ENCODE results near the gene GSTT4. TPM values are rescaled to one million over a fixed set of nuclear protein-coding genes. Genes with fewer than 3 reads are reported as not detected.
"Not testable (repeated sequence)": the region's sequence is repeated elsewhere in the genome, so short reads cannot be mapped to it uniquely, and the experiment has no call there.

The GSTT4 gene
- total RNA-seq, 1 experiment from 2014 or later = not detected

DNA sequence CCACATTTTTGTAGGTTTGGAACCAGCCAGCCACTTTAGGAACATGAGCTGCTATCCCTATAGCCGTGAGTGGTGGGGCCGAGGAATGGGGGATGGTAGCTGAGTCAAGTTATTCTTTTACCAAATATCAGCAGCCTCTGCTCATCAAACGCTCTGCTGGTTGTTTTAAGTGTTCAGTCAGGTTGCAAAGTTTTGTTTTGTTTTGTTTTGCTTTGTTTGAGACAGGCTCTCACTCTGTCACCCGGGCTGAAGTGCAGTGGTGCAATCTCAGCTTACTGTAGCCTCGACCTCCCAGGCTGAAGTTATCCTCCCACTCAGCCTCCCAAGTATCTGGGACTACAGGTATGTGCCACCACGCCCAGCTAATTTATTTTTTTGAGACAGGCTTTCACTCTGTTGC, 20.2 kb upstream of the GSTT4 start:
- DNase-seq (ENCODE audit: low read depth) = no peak

DNA sequence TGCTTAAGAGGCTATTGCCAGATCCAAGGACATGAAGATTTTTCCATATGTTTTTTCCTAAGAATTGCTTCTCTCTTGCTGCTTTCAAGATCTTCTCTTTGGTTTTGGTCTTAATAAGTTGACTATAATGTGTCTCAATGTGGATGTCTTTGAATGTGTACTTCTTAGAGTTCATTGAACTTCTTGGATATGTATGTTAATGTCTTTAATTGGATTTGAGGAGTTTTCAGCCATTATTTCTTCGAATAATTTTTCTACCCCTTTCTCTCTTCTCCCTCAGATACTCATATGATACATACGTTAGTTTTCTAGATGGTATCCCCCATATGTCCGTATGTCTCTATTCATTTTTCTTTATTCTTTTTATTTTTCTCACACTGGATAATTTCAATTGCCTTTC, 19.1 kb upstream of the GSTT4 start:
- DNase-seq (ENCODE audit: low read depth) = no peak

DNA sequence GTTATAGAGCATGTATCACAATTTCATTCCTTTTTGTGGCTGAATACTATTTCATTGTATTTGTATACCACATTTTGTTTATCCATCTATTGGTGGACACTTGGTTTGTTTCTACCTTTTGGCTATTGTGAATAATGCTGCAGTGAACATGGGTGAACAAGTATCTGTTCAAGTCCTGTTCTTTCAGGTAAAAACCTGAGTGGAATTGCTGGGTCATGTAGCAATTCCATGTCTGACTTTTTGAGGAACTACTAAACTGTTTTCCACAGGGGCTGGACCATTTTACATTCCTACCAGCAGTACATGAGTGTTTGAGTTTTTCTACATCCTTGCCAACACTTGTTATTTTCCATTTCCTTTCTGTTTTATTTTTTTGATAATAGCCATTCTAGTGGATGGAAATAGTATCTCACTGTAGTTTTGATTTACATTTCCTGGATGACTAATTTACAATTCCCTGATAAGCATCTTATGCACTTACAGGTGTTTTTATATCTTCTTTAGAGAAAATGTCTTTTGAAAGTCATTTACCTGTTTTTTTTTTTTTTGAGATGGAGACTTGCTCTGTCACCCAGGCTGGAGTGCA, 18.0 kb upstream of the GSTT4 start:
- DNase-seq (ENCODE audit: low read depth) = no peak

DNA sequence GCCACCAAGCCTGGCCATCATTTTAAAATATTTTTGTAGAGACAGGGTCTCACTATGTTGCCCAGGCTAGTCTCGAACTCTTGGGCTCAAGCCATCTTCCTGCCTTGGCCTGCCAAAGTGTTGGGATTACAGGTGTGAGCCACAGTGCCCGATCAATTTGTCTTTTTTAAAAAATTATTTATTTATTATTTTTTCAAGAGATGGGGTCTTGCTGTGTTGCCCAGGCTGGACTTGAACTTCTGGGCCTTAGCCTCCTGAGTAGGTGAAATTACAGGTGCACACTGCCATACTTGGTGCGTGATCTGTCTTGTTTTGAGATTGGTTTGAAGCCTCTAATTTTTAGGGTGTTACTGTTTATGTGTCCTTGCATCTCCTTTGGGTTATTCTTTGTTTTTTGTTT, 16.1 kb upstream of the GSTT4 start:
- no peak for DNase-seq (ENCODE audit: low read depth)

DNA sequence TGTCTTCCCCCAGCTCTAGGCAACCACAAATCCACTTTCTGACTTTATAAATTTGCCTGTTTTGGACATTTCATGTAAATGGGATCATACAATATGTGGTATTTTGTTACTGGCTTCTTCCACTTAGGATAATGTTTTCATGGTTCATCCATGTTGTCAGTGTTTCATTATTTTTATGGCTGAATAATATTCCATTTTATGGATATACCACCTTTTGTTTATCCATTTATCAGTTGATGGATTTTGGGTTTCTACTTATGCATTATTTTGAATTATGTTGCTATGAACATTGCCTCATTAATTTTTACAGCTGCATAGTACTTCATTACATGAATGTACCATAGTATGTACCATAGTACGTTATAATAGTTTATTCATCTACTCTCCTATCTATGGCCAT, 10.9 kb upstream of the GSTT4 start:
- DNase-seq (ENCODE audit: low read depth) = no peak

DNA sequence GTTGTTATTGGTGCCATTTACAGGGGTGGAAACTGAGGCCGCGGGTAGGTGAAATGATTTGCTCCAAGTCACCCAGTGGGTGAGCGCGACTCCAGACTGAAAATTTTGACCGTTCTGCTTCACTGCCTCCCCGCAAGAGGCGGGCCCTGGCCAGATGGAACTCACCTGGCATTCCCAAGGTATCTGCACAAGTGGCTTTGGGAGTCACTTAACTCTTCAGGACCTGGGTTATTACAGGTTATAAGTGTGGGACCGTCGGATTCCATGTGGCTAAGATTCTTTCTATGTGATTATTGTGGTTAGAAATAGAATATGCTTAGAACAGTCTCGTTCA, 6.4 kb upstream of the GSTT4 start:
- DNase-seq (ENCODE audit: low read depth) = no peak

DNA sequence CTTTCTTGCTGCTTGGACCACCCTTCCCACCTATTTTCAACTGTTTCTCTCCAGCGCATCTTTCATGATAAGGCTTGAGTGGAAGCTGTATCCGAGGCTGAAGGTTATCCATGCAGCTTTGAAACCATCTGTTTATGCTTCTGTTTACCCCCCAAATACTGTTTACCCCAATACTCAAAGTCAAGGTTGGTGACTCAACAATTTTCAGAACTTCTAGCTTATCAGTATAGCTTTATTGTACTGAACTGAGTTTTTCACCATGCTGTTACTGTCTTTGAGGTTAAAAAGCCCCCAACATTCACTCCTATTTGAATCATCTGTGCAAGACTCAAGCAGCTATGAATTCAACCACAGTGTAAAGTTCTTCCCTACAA, 4.8 kb upstream of the GSTT4 start:
- no peak for DNase-seq (ENCODE audit: low read depth)

DNA sequence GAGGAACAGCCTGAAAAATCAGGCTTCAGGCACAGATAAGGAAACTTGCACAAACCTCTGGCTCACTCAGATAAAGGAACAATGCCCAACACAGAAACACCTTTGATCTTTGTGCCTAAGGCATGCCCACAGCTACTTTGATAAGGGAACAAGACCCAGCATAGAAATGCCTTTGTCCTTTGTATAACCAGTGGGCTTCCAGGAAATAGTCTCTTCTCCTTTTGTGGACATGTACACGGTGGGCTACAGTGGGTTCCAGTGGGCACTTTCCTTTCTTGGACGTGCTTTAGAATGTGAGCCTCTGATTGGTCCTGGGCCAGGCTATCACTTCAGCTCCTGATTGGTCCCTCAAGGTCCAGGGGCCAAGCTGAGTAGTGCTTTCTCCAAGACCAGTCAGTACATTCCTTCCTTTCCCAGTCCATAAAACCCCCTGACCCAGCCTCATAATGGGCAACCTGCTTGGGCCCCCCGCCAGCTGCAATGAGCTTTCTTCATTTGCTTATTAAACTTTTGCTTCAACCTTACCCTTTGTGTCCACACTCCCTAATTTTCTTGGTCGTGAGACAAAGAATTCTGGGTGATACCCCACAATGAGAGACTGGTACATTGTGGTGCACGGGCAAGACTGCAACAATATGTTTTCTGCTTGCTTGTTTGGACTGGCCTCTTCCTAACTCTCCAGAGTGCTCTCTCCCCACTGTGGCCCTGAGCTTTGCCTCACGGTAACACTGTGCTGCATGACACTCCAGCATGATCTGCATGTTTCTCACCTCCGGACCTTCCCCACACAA, 4.2 kb upstream of the GSTT4 start:
- no peak for DNase-seq (ENCODE audit: low read depth)

DNA sequence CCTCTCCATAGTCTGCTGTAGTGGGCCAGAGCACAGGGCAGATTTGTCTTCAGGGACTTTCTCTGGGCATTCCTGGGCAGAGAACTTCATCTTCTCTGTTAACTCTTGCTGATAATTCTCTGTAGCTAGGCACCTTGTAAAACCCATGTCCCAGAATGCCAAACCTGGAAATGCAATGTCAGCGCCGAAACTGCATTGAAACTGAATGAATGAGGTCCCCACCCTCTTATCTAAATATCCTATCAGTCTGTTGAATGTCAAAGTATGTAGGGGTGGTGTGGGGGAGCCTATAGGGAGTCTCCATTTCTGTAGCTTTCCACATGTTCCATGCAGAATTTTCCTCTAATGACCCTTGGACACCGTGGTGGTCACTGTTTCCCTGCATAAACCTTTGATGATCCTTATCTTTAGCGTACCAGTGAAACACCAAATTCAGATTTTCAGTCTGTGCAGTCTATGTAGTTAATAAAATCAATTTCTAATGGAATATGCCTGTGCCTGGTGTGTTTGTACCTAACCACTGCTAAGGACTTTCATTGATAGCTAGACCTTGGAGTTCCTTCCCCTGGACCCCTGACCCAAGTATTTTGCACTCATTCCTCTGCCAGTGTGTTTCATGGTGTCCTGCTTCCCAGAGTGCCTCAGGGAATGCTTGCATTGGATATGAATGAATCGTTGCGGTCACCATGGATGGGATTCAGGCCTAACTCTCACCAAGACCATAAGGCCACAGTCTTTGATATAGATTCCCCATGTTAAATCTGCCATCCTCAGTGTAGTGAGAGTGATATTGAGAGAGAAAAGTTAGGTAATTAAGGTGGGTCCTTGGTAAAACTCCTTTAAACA, 3.4 kb upstream of the GSTT4 start:
- no peak for DNase-seq (ENCODE audit: low read depth)

DNA sequence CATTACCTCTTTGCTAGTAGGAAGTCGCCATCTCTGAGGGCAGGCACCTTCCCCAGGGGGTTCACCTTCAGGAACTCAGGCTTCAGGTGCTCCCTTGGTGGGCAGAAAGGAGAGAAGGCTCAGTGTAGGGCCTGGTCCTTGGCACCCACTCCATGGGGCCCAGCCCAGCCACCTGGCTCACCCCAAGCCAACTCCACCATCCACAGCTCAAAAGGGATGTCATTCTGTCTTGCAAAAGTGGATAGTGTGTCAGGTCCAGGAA, 2.7 kb upstream of the GSTT4 start:
- DNase-seq (ENCODE audit: low read depth) = no peak

DNA sequence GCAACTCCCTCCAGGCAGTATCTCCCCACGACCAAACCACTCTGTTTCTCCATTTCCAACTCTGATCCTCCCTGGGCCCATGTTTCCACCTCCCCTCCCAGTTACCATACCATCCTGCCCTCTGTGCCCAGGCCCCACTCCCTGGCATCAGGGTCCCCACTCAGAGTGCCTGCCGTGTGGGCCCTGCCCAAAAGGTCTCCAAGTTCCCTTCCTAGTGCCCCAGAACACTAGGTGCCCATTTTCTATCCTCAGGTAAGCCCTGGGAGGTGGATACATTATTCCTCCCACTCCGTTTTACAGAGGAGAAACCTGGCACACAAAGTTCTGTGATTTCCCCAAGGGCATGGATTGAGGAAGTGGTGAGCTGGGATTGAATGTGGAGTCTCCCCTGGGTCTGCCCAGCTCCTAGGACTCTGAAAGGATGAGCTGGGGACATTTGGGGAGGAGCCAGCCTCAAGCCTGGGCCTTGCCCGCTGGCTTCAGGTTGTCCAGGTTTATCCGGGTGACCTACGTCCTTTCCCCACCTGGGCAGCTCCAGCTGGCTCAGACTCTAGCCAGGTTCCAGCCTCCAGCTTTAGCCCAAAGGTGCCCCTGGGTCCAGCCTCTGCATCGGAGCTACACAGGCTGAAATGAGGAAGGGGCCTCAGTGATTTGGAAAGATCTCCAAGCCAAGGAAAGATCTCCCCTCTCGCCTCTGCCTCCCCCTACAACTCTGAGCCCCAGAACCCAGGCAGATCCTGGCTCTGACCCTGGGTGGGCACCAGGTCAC, 2.2 kb upstream of the GSTT4 start:
- no peak for DNase-seq (ENCODE audit: low read depth)

DNA sequence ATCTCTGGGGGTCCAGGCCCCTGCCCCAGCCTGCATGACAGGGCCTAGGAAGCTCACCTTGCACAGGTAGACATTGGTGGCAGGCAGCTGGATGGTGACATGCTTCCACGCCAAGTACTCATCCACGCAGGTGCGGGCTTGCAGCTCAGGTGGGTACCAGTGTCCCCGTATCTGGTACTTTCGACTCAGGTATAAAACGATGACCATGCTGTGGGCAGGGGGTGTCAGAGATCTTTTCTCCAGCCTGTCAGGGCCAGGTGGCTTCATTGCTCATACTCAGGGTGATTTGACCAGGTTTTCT, 1.6 kb upstream of the GSTT4 start:
- DNase-seq (ENCODE audit: low read depth) = no peak

DNA sequence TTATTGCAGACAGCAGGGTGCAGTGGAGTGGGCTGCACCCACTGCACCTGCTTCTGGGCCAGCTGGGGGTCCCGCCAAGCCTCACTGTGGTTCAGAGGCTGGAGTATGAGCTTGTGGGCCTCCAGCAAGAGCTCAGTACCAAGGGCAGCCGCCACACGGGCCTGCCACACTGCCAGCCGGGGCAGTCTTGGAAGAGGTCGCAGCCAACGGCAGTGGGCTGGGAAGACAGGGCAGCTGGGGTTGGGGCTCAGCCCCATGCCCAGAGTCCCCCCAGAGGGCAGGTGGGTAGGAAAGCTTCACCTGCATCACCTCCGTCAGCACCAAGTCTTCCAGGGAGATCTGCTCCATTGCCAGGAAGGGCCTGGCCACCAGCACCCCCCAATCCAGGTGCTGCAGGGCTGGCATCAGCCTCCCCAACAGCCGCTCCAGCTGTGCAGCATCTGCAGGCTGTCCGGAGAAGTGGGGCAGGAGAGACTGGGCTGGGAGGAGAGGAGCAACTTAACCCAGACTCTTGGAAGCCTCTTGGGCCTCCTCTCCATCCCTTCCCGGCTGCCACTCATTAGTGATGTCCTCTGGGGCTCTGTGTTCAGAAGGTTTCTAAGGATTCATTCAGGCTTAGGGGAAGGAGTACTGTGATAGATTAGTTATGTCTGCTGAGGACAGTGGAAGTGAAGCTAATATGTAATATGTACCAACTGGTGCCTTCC, 1.1 kb upstream of the GSTT4 start:
- DNase-seq (ENCODE audit: low read depth) = no peak

DNA sequence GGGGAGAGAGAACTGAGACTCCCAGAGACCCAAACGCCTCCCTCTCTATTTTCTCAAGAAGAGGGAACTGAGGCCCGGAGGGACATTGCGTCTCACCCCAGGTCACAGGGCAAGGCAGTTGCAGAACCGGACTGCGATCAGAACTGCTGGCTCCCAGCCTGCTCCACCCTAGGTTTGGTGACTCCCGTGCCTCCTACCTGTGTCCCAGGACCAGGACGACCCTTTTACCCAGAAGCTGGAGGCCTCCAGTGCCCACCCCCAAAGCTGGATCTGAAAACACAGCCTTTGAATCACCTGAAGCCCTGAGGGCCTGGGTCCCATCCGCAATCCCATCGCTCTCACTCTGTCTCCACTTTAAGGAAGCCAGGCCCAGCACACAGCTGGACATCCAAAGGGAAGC, 1.4 kb downstream of the GSTT4 start:
- no peak for DNase-seq (ENCODE audit: low read depth)

DNA sequence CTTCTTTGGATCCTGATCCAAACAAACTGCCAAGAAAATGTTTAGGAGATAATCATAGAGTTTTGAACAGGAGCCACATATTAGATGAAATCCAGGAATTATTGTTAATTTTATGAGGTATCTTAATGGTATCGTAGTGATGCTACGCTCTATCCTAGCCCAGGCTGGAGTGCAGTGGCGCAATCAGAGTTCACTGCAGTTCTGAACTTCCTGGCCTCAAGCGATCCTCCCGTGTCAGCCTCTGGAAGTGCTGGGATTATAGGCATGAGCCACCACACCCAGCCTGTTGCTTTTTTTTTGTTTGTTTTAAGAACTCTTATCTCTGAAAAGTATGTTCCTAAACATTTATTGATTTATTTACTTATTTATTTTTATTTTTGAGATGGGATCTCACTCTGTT, 2.4 kb downstream of the GSTT4 start:
- no peak for DNase-seq (ENCODE audit: low read depth)

DNA sequence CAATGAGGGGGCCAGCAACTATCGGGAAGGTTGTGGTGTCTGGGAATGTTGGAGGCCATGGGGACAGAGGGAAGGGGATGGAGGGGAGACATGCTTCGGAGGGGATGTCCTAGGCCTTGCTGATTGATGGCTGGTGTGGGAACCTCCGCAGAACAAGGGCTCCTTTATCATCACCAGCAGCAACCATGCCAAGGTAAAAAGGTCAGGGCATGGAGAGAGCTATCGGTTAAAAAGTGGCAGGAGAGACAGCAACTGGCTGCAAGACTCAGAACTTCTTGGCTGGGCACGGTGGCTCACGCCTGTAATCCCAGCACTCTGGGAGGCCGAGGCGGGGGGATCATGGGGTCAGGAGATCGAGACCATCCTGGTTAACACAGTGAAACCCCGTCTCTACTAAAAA, 3.0 kb downstream of the GSTT4 start:
- DNase-seq (ENCODE audit: low read depth) = no peak

DNA sequence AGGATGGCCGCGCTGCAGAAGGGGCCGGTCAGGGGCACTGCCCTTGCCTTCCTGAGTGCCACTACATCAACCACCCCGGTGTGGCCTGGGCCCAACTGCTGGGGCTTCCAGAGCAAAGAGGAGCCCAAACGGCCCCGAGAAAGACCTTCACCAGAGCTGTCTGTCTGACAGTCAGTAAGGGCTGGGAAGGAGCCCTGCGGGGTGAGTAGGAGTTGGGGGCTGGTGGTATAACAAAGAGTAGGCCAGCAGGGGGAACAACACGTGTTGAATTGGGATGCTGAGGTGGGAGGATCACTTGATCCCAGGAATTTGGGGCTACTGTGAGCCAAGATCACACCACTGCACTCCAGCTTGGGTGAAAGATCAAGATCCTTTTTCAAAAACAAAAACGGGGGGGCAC, 3.9 kb downstream of the GSTT4 start:
- no peak for DNase-seq (ENCODE audit: low read depth)

DNA sequence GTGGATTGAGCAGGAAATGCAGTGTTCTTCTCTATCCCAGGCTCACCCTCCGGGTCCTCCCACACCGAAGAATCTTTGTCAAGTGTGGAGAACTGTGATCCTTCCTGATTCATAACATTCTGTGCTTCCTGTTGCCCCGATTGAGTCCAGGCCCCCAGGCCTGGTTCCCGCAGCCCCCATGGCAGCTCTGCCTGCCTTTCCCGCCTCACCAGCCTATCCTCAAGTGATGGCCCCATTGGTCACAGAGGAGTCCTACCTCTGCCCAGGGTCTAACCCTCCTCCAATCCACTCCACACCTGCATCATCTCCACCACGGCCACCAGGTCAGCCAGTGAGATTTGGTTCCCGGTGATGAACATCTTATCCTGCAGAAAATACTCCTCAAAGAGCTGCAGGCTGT, 5.5 kb downstream of the GSTT4 start:
- DNase-seq (ENCODE audit: low read depth) = not testable (repeated sequence)

DNA sequence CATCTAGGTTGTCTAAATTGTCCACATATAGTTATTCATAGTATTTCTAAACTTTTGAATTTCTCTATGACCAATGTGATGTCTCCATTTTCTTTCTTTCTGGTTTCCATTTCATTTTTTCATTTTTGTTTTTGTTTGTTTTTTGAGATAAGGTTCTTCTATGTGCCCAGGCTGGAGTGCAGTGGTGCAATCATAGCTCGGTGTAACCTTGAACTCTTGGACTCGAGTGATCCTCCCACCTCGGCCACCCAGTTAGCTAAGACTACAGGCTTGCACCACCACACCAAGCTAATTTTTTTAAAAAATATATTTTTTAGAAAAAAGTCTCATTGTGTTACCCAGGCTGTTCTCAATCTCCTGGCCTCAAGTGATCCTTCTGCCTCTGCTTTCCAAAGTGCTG, 8.2 kb downstream of the GSTT4 start:
- no peak for DNase-seq (ENCODE audit: low read depth)

DNA sequence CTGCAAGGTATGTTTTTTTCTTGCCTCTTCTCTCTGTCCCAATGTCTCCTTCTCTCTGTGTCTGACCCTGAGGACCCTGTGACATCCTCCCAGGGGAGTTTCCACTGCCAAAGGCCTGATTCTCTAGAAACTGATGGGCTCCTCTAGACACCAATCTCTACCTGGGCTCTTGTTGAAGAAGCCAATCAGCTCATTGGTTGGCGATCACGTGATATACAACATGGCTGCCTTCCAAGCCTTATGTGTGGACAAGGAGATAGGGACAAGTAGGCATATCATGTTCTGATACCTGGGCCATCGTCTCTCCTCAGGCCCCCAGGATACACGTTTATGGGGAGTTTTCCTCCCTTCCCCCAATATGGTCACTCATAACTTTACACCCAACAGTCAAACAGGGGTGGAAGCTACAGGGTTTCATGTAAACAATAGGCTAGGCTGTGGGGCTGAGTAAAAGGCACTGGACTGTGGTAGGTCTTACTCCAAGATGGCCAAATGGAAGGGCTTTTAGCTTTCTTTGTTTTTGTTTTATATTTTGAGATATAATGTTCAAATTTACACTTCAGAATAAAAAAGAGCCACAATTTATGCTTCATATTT, 11.6 kb downstream of the GSTT4 start:
- DNase-seq (ENCODE audit: low read depth) = not testable (repeated sequence)

DNA sequence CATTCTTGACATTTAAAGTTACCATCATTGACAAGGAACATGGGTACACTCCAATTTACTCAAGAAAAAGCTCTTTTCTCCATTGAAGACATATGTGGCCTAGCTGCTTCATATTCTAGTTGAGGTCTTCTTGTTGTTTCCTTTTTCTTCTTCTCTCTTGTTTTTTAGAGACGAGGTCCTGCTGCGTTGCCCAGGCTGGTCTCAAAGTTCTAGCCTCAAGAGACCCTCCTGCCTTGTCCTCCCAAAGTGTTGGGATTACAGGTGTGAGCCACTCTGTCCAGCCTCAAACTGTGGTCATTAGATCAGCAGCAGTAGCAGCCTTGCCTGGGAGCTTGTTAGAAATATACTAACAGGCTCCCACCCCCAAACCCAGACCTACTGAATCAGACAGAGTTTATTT, 12.2 kb downstream of the GSTT4 start:
- DNase-seq (ENCODE audit: low read depth) = not testable (repeated sequence)

All from RPMI7951 (cell line).